H1 (cell line): Measurements from ENCODE around the gene TSPAN8. TPM values are rescaled to one million over a fixed set of nuclear protein-coding genes. Genes with fewer than 3 reads are reported as not detected.

Experiments used
- CTCF ChIA-PET: fragments of 300-600 bp; sonication (Branson Sonifier 250); formaldehyde crosslinking; loops from one replicate; lab custom pipeline; 2021; ENCODE audit not compliant: partially characterized antibody; lab: Charles Lee
- POLR2A ChIA-PET: fragments of 300-600 bp; sonication (Branson Sonifier 250); formaldehyde crosslinking; loops from one replicate; lab custom pipeline; 2021; ENCODE audit warnings: inconsistent platforms; ENCODE audit not compliant: partially characterized antibody; lab: Charles Lee
- DNase-seq, 2 experiments: peaks; one replicate each; pipeline versions ENCODE4 v3.0.0 to v3.0.0-alpha.2; 2010 to 2022; ENCODE audit warnings: low spot score in 2 of 2, low read depth in 1 of 2, mixed read lengths in 1 of 2
- FAIRE-seq: peaks from 2 replicates; lab custom pipeline; 2011; peaks lifted over from hg19 to GRCh38; lab: Jason Lieb, UNC
- H2AFZ ChIP-seq: 2 replicates; pipeline ENCODE4 v1.8.1; 2012; ENCODE audit warnings: low read length, inconsistent platforms
- H2AK5ac ChIP-seq: 2 replicates; pipeline ENCODE4 v1.6.1; 2013; ENCODE audit warnings: low read depth, low read length
- H2BK120ac ChIP-seq: replicated peaks from 2 replicates; pipeline ENCODE3; 2013; ENCODE audit warnings: low read depth, low read length, inconsistent platforms
- H2BK12ac ChIP-seq: 2 replicates; pipeline ENCODE4 v1.6.1; 2013; ENCODE audit warnings: low read depth, low read length
- H2BK15ac ChIP-seq: 2 replicates; pipeline ENCODE4 v1.6.1; 2013; ENCODE audit warnings: low read length
- H2BK20ac ChIP-seq: 2 replicates; pipeline ENCODE4 v1.6.1; 2013; ENCODE audit warnings: low read length
- H2BK5ac ChIP-seq: 2 replicates; pipeline ENCODE4 v1.6.1; 2013; ENCODE audit warnings: low read depth, low read length
- H3K14ac ChIP-seq: 2 replicates; pipeline ENCODE4 v1.6.1; 2013; ENCODE audit warnings: inconsistent platforms; ENCODE audit not compliant: insufficient read length
- H3K18ac ChIP-seq: 2 replicates; pipeline ENCODE4 v1.6.1; 2013; ENCODE audit warnings: low read length; ENCODE audit errors: extremely low read depth
- H3K23ac ChIP-seq: 2 replicates; pipeline ENCODE4 v1.6.1; 2013; ENCODE audit warnings: inconsistent platforms; ENCODE audit not compliant: insufficient read length
- H3K23me2 ChIP-seq: 2 replicates; pipeline ENCODE4 v1.6.1; 2013; ENCODE audit warnings: low read depth, low read length
- H3K27ac ChIP-seq: 2 replicates; pipeline ENCODE4 v1.6.1; 2011; ENCODE audit warnings: low read depth, low read length, inconsistent platforms
- H3K27me3 ChIP-seq, 4 experiments: replicated peaks in 1 of 4; 1 replicate in 1 of 4; 2 replicates in 3 of 4; pipeline versions ENCODE4 v1.6.1 to v1.8.1; 2011 to 2013; ENCODE audit warnings: low read length in 3 of 4, mild to moderate bottlenecking in 3 of 4, inconsistent platforms in 2 of 4, mixed read lengths in 2 of 4, moderate library complexity in 1 of 4; ENCODE audit not compliant: control insufficient read depth in 3 of 4, insufficient read depth in 3 of 4; ENCODE audit errors: extremely low read depth in 1 of 4
- H3K36me3 ChIP-seq, 4 experiments: 2 replicates each; pipeline versions ENCODE4 v1.6.1 to v1.8.1; 2011 to 2013; ENCODE audit warnings: mild to moderate bottlenecking in 4 of 4, low read length in 3 of 4, moderate library complexity in 2 of 4, control low read depth in 1 of 4, inconsistent platforms in 1 of 4; ENCODE audit not compliant: insufficient read depth in 4 of 4, control insufficient read depth in 2 of 4
- H3K4ac ChIP-seq: replicated peaks from 2 replicates; pipeline ENCODE3; 2013; ENCODE audit warnings: low read length, low read depth, mixed read lengths, inconsistent platforms; ENCODE audit not compliant: insufficient read length
- H3K4me1 ChIP-seq, 4 experiments: replicated peaks in 1 of 4; 1 replicate in 1 of 4; 2 replicates in 3 of 4; pipeline versions ENCODE4 v1.6.1 to v1.8.1; 2011 to 2013; ENCODE audit warnings: low read length in 3 of 4, inconsistent platforms in 2 of 4, mixed read lengths in 1 of 4; ENCODE audit not compliant: insufficient read depth in 4 of 4, control insufficient read depth in 3 of 4
- H3K4me2 ChIP-seq, 2 experiments: 2 replicates each; pipeline versions ENCODE4 v1.6.1 to v1.8.1; 2011 to 2013; ENCODE audit warnings: low read depth in 2 of 2, low read length in 2 of 2, control low read depth in 1 of 2, inconsistent platforms in 1 of 2, mild to moderate bottlenecking in 1 of 2; ENCODE audit not compliant: insufficient read depth in 1 of 2
- H3K4me3 ChIP-seq, 4 experiments: fragments of 200-600, 300-600 bp in 1 of 4; sonication (generic), shearing (Covaris generic), sonication (Bioruptor Twin) in 1 of 4; 2 replicates each; pipeline versions ENCODE4 v1.5.1 to v1.8.1; 2011 to 2016; ENCODE audit warnings: low read length in 4 of 4, low read depth in 3 of 4, control low read depth in 2 of 4, inconsistent platforms in 2 of 4, mild to moderate bottlenecking in 2 of 4, mixed read lengths in 1 of 4, moderate library complexity in 1 of 4; ENCODE audit not compliant: insufficient read depth in 2 of 4; ENCODE audit errors: extremely low read depth in 1 of 4
- H3K56ac ChIP-seq: replicated peaks from 2 replicates; pipeline ENCODE3; 2013; ENCODE audit warnings: low read depth, mild to moderate bottlenecking, mixed read lengths, low read length, inconsistent platforms; ENCODE audit not compliant: insufficient read length
- H3K79me1 ChIP-seq: 2 replicates; pipeline ENCODE4 v1.6.1; 2013; ENCODE audit warnings: low read depth, low read length, control low read depth
- H3K79me2 ChIP-seq, 2 experiments: 2 replicates each; pipeline versions ENCODE4 v1.6.1 to v1.8.1; 2012 to 2013; ENCODE audit warnings: low read length in 2 of 2, mild to moderate bottlenecking in 2 of 2, inconsistent platforms in 1 of 2; ENCODE audit not compliant: insufficient read depth in 2 of 2, control insufficient read depth in 1 of 2
- H3K9ac ChIP-seq, 4 experiments: replicated peaks in 1 of 4; 1 replicate in 1 of 4; 2 replicates in 3 of 4; pipeline versions ENCODE4 v1.6.1 to v1.8.1; 2011 to 2013; ENCODE audit warnings: low read depth in 3 of 4, low read length in 3 of 4, control low read depth in 2 of 4, mild to moderate bottlenecking in 2 of 4, moderate library complexity in 2 of 4, inconsistent platforms in 1 of 4; ENCODE audit errors: extremely low read depth in 1 of 4
- H3K9me3 ChIP-seq, 2 experiments: 2 replicates each; pipeline versions ENCODE4 v1.6.1 to v1.8.1; 2012 to 2013; ENCODE audit warnings: mild to moderate bottlenecking in 2 of 2, moderate library complexity in 2 of 2, control low read depth in 1 of 2, inconsistent platforms in 1 of 2, low read depth in 1 of 2, low read length in 1 of 2, mixed read lengths in 1 of 2; ENCODE audit not compliant: insufficient read depth in 2 of 2
- H4K20me1 ChIP-seq, 2 experiments: replicated peaks in 1 of 2; 2 replicates each; pipeline versions ENCODE3 to v1.8.1; 2011 to 2013; ENCODE audit warnings: inconsistent platforms in 2 of 2, low read length in 2 of 2, mild to moderate bottlenecking in 1 of 2; ENCODE audit not compliant: insufficient read depth in 2 of 2, control insufficient read depth in 1 of 2
- H4K5ac ChIP-seq: 2 replicates; pipeline ENCODE4 v1.6.1; 2013; ENCODE audit warnings: low read length, low read depth, mixed read lengths, inconsistent platforms; ENCODE audit not compliant: insufficient read length
- H4K8ac ChIP-seq: 2 replicates; pipeline ENCODE4 v1.8.0; 2013; ENCODE audit warnings: mild to moderate bottlenecking, moderate library complexity, low read length, inconsistent platforms; ENCODE audit not compliant: insufficient read depth; ENCODE audit errors: extremely low read depth
- H4K91ac ChIP-seq: replicated peaks from 2 replicates; pipeline ENCODE3; 2013; ENCODE audit warnings: low read length, mixed read lengths, inconsistent platforms; ENCODE audit not compliant: insufficient read length
- BACH1 ChIP-seq: IDR thresholded peaks from 2 replicates; pipeline ENCODE4 v1.6.1; 2012; ENCODE audit warnings: low read length, improper control_type of control experiment
- BCL11A ChIP-seq, 2 experiments: IDR thresholded peaks; one replicate each; pipeline ENCODE4 v1.6.1; 2011; ENCODE audit warnings: low read depth in 2 of 2, low read length in 2 of 2, mild to moderate bottlenecking in 2 of 2
- CBX5 ChIP-seq: fragments of 300-800, 300-1000 bp; sonication (generic); IDR thresholded peaks from 2 replicates; pipeline ENCODE4 v1.7.1; 2016; ENCODE audit warnings: antibody characterized with exemption, low read length, low read depth
- GTF2F1 ChIP-seq: IDR thresholded peaks from 2 replicates; pipeline ENCODE4 v1.6.1; 2012; ENCODE audit warnings: low read depth, low read length, improper control_type of control experiment, borderline replicate concordance
- HDAC2 ChIP-seq, 2 experiments: fragments of 300-600 bp in 1 of 2; sonication (generic) in 1 of 2; IDR thresholded peaks; 2 replicates each; pipeline ENCODE4 v1.6.1; 2011 to 2012; ENCODE audit warnings: low read depth in 2 of 2, low read length in 2 of 2, mild to moderate bottlenecking in 2 of 2, moderate library complexity in 2 of 2, borderline replicate concordance in 1 of 2, inconsistent platforms in 1 of 2
- KDM4A ChIP-seq: IDR thresholded peaks from one replicate; pipeline ENCODE4 v1.7.1; 2012; ENCODE audit warnings: low read depth, mild to moderate bottlenecking, moderate library complexity, low read length, inconsistent platforms; ENCODE audit not compliant: severe bottlenecking
- NRF1 ChIP-seq: IDR thresholded peaks from 2 replicates; pipeline ENCODE4 v1.6.1; 2011; ENCODE audit warnings: mild to moderate bottlenecking, low read depth, low read length, improper control_type of control experiment
- PHF8 ChIP-seq: fragments of 200-600 bp; sonication (generic); conservative IDR thresholded peaks from 2 replicates; pipeline ENCODE4 v1.7.1; 2012; ENCODE audit warnings: low read depth, mild to moderate bottlenecking, inconsistent platforms, low read length, moderate library complexity
- POLR2A ChIP-seq, 2 experiments: IDR thresholded peaks; 1 replicate in 1 of 2; 2 replicates in 1 of 2; pipeline ENCODE4 v1.6.1; 2011; ENCODE audit warnings: low read depth in 2 of 2, low read length in 2 of 2, mild to moderate bottlenecking in 2 of 2; ENCODE audit errors: control extremely low read depth in 1 of 2
- RAD21 ChIP-seq, 2 experiments: IDR thresholded peaks in 1 of 2; conservative IDR thresholded peaks in 1 of 2; 2 replicates each; pipeline ENCODE4 v1.6.1; 2011; ENCODE audit warnings: low read depth in 2 of 2, low read length in 2 of 2, improper control_type of control experiment in 1 of 2, inconsistent platforms in 1 of 2, mild to moderate bottlenecking in 1 of 2, moderate library complexity in 1 of 2
- RBBP5 ChIP-seq: IDR thresholded peaks from 2 replicates; pipeline ENCODE4 v1.7.1; 2012; ENCODE audit warnings: low read depth, mild to moderate bottlenecking, inconsistent platforms, low read length, moderate library complexity, borderline replicate concordance
- SIRT6 ChIP-seq: IDR thresholded peaks from one replicate; pipeline ENCODE4 v1.7.1; 2012; ENCODE audit warnings: low read length, inconsistent platforms
- TAF7 ChIP-seq: optimal IDR thresholded peaks from 2 replicates; pipeline ENCODE3; 2011; ENCODE audit warnings: low read depth, mild to moderate bottlenecking, inconsistent platforms, low read length, moderate library complexity, borderline replicate concordance
- YY1 ChIP-seq: IDR thresholded peaks from 2 replicates; pipeline ENCODE4 v1.6.1; 2011; ENCODE audit warnings: low read depth, mild to moderate bottlenecking, low read length
- WGBS, 2 experiments: shearing (Covaris generic) in 1 of 2; methylation state at CpG; one replicate each; pipeline versions ENCODE4 v1.1.6 to v1.1.7; 2013 to 2015; ENCODE audit warnings: low lambda C conversion rate in 2 of 2, mixed read lengths in 2 of 2, inconsistent platforms in 1 of 2, low coverage in 1 of 2, missing lambda C conversion rate in 1 of 2; ENCODE audit not compliant: insufficient replicate concordance in 2 of 2, insufficient coverage in 1 of 2, insufficient read length in 1 of 2; ENCODE audit errors: extremely low coverage in 1 of 2, missing lambda C conversion rate in 1 of 2; 5-methylcytosine and 5-hydroxymethylcytosine counted together
- polyA plus RNA-seq, 7 experiments: library from polyadenylated mRNA; depleted of rRNA in 3 of 7; stranded (reverse) in 5 of 7; unstranded in 2 of 7; fragments of >200 nt in 5 of 7; fragments of 200-250 nt in 2 of 7; gene quantifications; 1 replicate in 5 of 7; 2 replicates in 1 of 7; 4 replicates in 1 of 7; pipeline versions ENCODE4 v1.2.1 to v1.2.3, GENCODE V29; 2011 to 2013; ENCODE audit warnings: missing spikeins in 2 of 7, mixed read lengths in 2 of 7
- total RNA-seq: library from RNA; stranded (reverse); fragmentation: NEBNext Ultra II Directional; extraction: Animal tissue kit (Norgen Biotek cat#: 25700); gene quantifications from 2 replicates; pipeline ENCODE4 v1.2.1, GENCODE V29; 2021

TSPAN8 gene
- total and polyA plus RNA-seq, 2 of the 8 experiments (the other 6 are each of a cell fraction or from before 2014, with no cell fraction given) = not detected

DNA sequence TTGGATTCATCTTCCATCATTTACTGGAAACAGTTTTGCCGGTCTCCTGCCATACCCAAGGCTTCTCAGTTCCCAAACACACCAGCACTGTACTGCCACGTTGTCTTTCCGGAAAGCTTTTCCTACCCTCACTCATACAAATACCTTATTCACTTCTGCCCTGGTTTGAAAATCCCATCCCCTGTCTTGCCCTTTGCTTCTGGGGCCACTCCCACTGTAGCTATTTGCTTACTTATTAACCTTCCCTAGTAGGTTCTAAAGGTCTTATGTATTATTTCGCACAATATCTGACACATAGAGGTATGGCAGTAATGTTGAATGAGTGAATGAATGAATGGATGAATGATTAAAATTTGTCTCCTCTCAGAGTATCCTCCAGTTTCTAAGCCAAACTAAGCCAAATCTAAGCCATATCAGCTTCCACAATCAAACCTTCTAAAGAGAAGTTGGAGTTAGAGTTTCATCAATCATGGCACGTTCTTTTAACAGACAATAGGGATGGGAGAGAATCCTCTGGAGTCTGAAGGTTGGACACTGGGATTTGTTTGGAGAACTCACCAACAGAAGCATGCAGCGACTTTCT lies 18.6 kb downstream of the TSPAN8 start:
- H4K91ac ChIP-seq = no peak overlapping the region
- ChIA-PET CTCF (interaction anchor here (0.7 to 1.1 kb wide), 2 partner anchors 59 to 556 kb away, joined by 3 read pairs; no protein-coding TSS in a partner anchor), POLR2A (no interaction called here)
- H3K4me3 ChIP-seq = no peak overlapping the region
- 73% methylated on average over 6 of the region's 6 CpGs; no CpG with 5 or more reads in 1 of the 2 experiments for WGBS, 2 experiments
- no peaks in the 10 kb centered on the region for H3K9me3 ChIP-seq
- DNase-seq (no peak), FAIRE-seq (no peak)
- H2AFZ ChIP-seq = no peak overlapping the region
- no peaks in the 10 kb centered on the region for H3K27me3 ChIP-seq
- no peak overlapping the region for H2BK15ac ChIP-seq
- H4K20me1 ChIP-seq = no peaks in the 10 kb centered on the region
- no peak overlapping the region for H2BK5ac ChIP-seq
- no peak overlapping the region for H3K14ac ChIP-seq
- no peak overlapping the region for H4K8ac ChIP-seq
- H3K79me2 ChIP-seq = no peaks in the 10 kb centered on the region
- no peaks in the 10 kb centered on the region for H3K79me1 ChIP-seq
- no peak overlapping the region for H3K27ac ChIP-seq
- H4K5ac ChIP-seq = no peak overlapping the region
- H3K4me2 ChIP-seq = no peak overlapping the region
- no peak overlapping the region for H3K4ac ChIP-seq
- no peak overlapping the region for H2BK20ac ChIP-seq
- no peak overlapping the region for H3K18ac ChIP-seq
- no peak overlapping the region for H2BK12ac ChIP-seq
- H2AK5ac ChIP-seq = no peak overlapping the region
- no peaks in the 10 kb centered on the region for H3K23me2 ChIP-seq
- no peaks in the 10 kb centered on the region for H3K36me3 ChIP-seq
- no peak overlapping the region for H3K9ac ChIP-seq
- no peaks in the 10 kb centered on the region for H3K4me1 ChIP-seq
- H3K23ac ChIP-seq = no peak overlapping the region
- no peak overlapping the region for H3K56ac ChIP-seq
- H2BK120ac ChIP-seq = no peak overlapping the region
- no peak for TF ChIP-seq BCL11A (IDR thresholded peaks at IDR 0.05; ENCODE audit: low read depth in 2 of 2, low read length in 2 of 2)
- TF ChIP-seq BACH1 = no peak
- TF ChIP-seq RBBP5 = no peak
- TF ChIP-seq PHF8 = no peak
- no peak for TF ChIP-seq HDAC2 (IDR thresholded peaks at IDR 0.05; ENCODE audit: borderline replicate concordance in 1 of 2, low read depth in 2 of 2, low read length in 2 of 2)
- no peak for TF ChIP-seq GTF2F1
- no peak for TF ChIP-seq RAD21 (IDR thresholded peaks at IDR 0.05 in 1 of 2, conservative IDR thresholded peaks at IDR 0.05 in 1 of 2; ENCODE audit: low read depth in 2 of 2, low read length in 2 of 2)
- no peak for TF ChIP-seq KDM4A
- TF ChIP-seq CBX5 = no peak
- no peak for TF ChIP-seq TAF7
- no peak for TF ChIP-seq NRF1
- no peak for TF ChIP-seq YY1
- TF ChIP-seq POLR2A (IDR thresholded peaks at IDR 0.05; ENCODE audit: control extremely low read depth in 1 of 2, low read depth in 2 of 2, low read length in 2 of 2) = no peak
- TF ChIP-seq SIRT6 = no peak
